HepG2 (cell line): ENCODE measurements around the gene MEIS1. TPM values are rescaled to one million over a fixed set of nuclear protein-coding genes. Genes with fewer than 3 reads are reported as not detected.
A peak's percentile ranks its signal among the peaks of the same experiment; 100 is the strongest.

Experiments
- ATAC-seq: fragments of 200-7000 bp; cut with Tn5 transposase; 3 replicates; pipeline ENCODE4 v1.9.1; 2020; ENCODE audit warnings: mild to moderate bottlenecking, moderate library complexity
- BruUV-seq: library from RNA; stranded (reverse); fragments of 400-500 nt; replicated peaks from 2 replicates; lab custom pipeline; 2021; lab: Mats Ljungman, UMichigan
- CTCF ChIA-PET: fragments of 300-600 bp; formaldehyde crosslinking; extraction: SDS; loops from one replicate; lab custom pipeline; 2021; ENCODE audit warnings: low total read pairs, inconsistent platforms, low intra/inter-chr PET ratio; lab: Yijun Ruan, JAX
- POLR2A ChIA-PET: fragments of 350-600 bp; sonication (Branson Sonifier 250); formaldehyde crosslinking; loops from one replicate; lab custom pipeline; 2020; ENCODE audit warnings: antibody characterized with exemption, inconsistent platforms; lab: Yijun Ruan, JAX
- DNase-seq: peaks from one replicate; pipeline ENCODE4 v3.0.0-alpha.2; 2015; ENCODE audit warnings: low spot score
- FAIRE-seq: peaks from 3 replicates; lab custom pipeline; 2011; peaks lifted over from hg19 to GRCh38; lab: Jason Lieb, UNC
- H2AFZ ChIP-seq: one replicate; pipeline ENCODE4 v1.6.1; 2011; ENCODE audit warnings: low read length, inconsistent platforms
- H3K27ac ChIP-seq: fragments of 300-600 bp; 3 replicates; pipeline ENCODE4 v1.8.0; 2011; ENCODE audit warnings: mixed run types, mild to moderate bottlenecking, mixed read lengths, low read length, inconsistent platforms; ENCODE audit not compliant: insufficient read depth; ENCODE audit errors: extremely low read length
- H3K27me3 ChIP-seq, 2 experiments: fragments of 200-600 bp in 1 of 2; 2 replicates in 1 of 2; 3 replicates in 1 of 2; pipeline versions ENCODE4 v1.6.0 to v1.8.0; 2011; ENCODE audit warnings: low read length in 2 of 2, mild to moderate bottlenecking in 2 of 2, moderate library complexity in 2 of 2, inconsistent platforms in 1 of 2; ENCODE audit not compliant: insufficient read depth in 2 of 2, control insufficient read depth in 1 of 2
- H3K36me3 ChIP-seq, 2 experiments: fragments of 200-600 bp in 1 of 2; replicated peaks in 1 of 2; 2 replicates in 1 of 2; 3 replicates in 1 of 2; pipeline versions ENCODE4 v1.5.1 to v1.8.0; 2011; ENCODE audit warnings: low read length in 2 of 2, inconsistent platforms in 1 of 2; ENCODE audit not compliant: insufficient read depth in 2 of 2, control insufficient read depth in 1 of 2
- H3K4me1 ChIP-seq: 2 replicates; pipeline ENCODE4 v1.5.1; 2012; ENCODE audit warnings: low read length, inconsistent platforms; ENCODE audit not compliant: insufficient read depth
- H3K4me2 ChIP-seq: 2 replicates; pipeline ENCODE4 v1.6.0; 2011; ENCODE audit warnings: low read depth, low read length, inconsistent platforms
- H3K4me3 ChIP-seq, 3 experiments: fragments of 200-600 bp in 1 of 3; sonication (generic), shearing (Covaris generic) in 1 of 3; replicated peaks in 1 of 3; 2 replicates each; pipeline ENCODE4 v1.5.1; 2011 to 2016; ENCODE audit warnings: low read length in 3 of 3, inconsistent platforms in 2 of 3, low read depth in 2 of 3, mild to moderate bottlenecking in 2 of 3, control low read depth in 1 of 3, mixed read lengths in 1 of 3; ENCODE audit not compliant: insufficient read depth in 1 of 3
- H3K79me2 ChIP-seq: one replicate; pipeline ENCODE4 v1.6.1; 2011; ENCODE audit warnings: low read length, inconsistent platforms; ENCODE audit not compliant: insufficient read depth
- H3K9ac ChIP-seq: 2 replicates; pipeline ENCODE4 v1.6.0; 2011; ENCODE audit warnings: mild to moderate bottlenecking, low read depth, low read length, inconsistent platforms; ENCODE audit not compliant: insufficient read depth
- H3K9me3 ChIP-seq: 2 replicates; pipeline ENCODE4 v1.5.1; 2012; ENCODE audit warnings: mild to moderate bottlenecking, low read length
- H4K20me1 ChIP-seq: 2 replicates; pipeline ENCODE4 v1.6.0; 2011; ENCODE audit warnings: inconsistent platforms, mild to moderate bottlenecking, low read length, moderate library complexity; ENCODE audit not compliant: insufficient read depth
- AGO2 ChIP-seq: fragments of 200-400 bp; formaldehyde crosslinking; optimal IDR thresholded peaks from 2 replicates; pipeline ENCODE3; 2017; ENCODE audit warnings: mild to moderate bottlenecking, low read depth, low read length, moderate library complexity
- CENPT ChIP-seq: sonication (generic); formaldehyde crosslinking; IDR thresholded peaks from 2 replicates; pipeline ENCODE4 v1.8.0; 2022; ENCODE audit warnings: low read depth, mild to moderate bottlenecking, moderate library complexity, missing genetic modification reagents
- MED8 ChIP-seq: sonication (generic); formaldehyde crosslinking; IDR thresholded peaks from 2 replicates; pipeline ENCODE4 v1.8.1; 2023; ENCODE audit warnings: mild to moderate bottlenecking, missing genetic modification reagents; ENCODE audit not compliant: insufficient replicate concordance
- MTA1 ChIP-seq: sonication (generic); formaldehyde crosslinking; IDR thresholded peaks from 2 replicates; pipeline ENCODE4 v1.4.0; 2020; ENCODE audit warnings: missing genetic modification reagents, mild to moderate bottlenecking, borderline replicate concordance
- PHF8 ChIP-seq: sonication (generic); formaldehyde crosslinking; IDR thresholded peaks from 2 replicates; pipeline ENCODE4 v1.5.0; 2020; ENCODE audit warnings: missing genetic modification reagents
- RXRB ChIP-seq: IDR thresholded peaks from 2 replicates; pipeline ENCODE4 v1.6.1; 2016; ENCODE audit warnings: borderline replicate concordance, missing genetic modification reagents, missing compliant biosample characterization
- TBX2 ChIP-seq: sonication (generic); formaldehyde crosslinking; IDR thresholded peaks from 2 replicates; pipeline ENCODE4 v1.5.0; 2020; ENCODE audit warnings: missing genetic modification reagents, mild to moderate bottlenecking, borderline replicate concordance
- ZNF256 ChIP-seq: sonication (generic); formaldehyde crosslinking; conservative IDR thresholded peaks from 2 replicates; pipeline ENCODE4 v1.4.0; 2020; ENCODE audit warnings: missing genetic modification reagents
- ZNF33A ChIP-seq: sonication (generic); formaldehyde crosslinking; IDR thresholded peaks from 2 replicates; pipeline ENCODE4 v1.5.1; 2020; ENCODE audit warnings: missing genetic modification reagents, mild to moderate bottlenecking, moderate library complexity, borderline replicate concordance
- ZNF678 ChIP-seq: sonication (generic); formaldehyde crosslinking; IDR thresholded peaks from 2 replicates; pipeline ENCODE4 v1.4.0; 2020; ENCODE audit warnings: mild to moderate bottlenecking, missing genetic modification reagents
- WGBS: methylation state at CpG from one replicate; pipeline ENCODE4 v1.1.6; 2017; ENCODE audit warnings: low lambda C conversion rate; 5-methylcytosine and 5-hydroxymethylcytosine counted together
- in situ Hi-C: cut with HindIII; loops from 2 replicates; pipeline ENCODE4 v1.10.0; 2017; ENCODE audit warnings: low pct_unique_long_range_greater_than_20kb; ENCODE audit not compliant: extremely low pct_ligation_motif_present
- intact Hi-C: fragments of 100-400 bp; cut with micrococcal nuclease; formaldehyde crosslinking; loops from one replicate; pipeline ENCODE4 v1.10.0; 2022; ENCODE audit not compliant: unreplicated experiment
- polyA plus RNA-seq, 8 experiments: library from polyadenylated mRNA; depleted of rRNA in 3 of 8; stranded (reverse) in 7 of 8; unstranded in 1 of 8; fragments of >200 nt; fragmentation: Illumina TruSeq in 4 of 8; extraction: Trizol in 4 of 8; gene quantifications; 2 replicates each; pipeline versions ENCODE4 v1.2.1 to v1.2.3, GENCODE V29; 2011 to 2016; ENCODE audit warnings: low read depth in 4 of 8, missing spikeins in 1 of 8, mixed read lengths in 1 of 8; ENCODE audit not compliant: insufficient read depth in 1 of 8
- total RNA-seq, 5 experiments: library from RNA; depleted of rRNA; stranded (reverse); fragments of >200 nt; fragmentation: Illumina TruSeq; extraction: Trizol; gene quantifications; 2 replicates each; pipeline ENCODE4 v1.2.3, GENCODE V29; 2016; ENCODE audit warnings: low read depth in 1 of 5
- TF ChIP-seq, protein P1 (sequence below): IDR thresholded peaks from 2 replicates; pipeline ENCODE4 v1.6.1; 2016; ENCODE audit warnings: missing compliant biosample characterization, missing genetic modification reagents, borderline replicate concordance
- TF ChIP-seq, protein P2 (sequence below): sonication (generic); formaldehyde crosslinking; IDR thresholded peaks from 2 replicates; pipeline ENCODE4 v1.4.0; 2020; ENCODE audit warnings: missing genetic modification reagents
- TF ChIP-seq, protein P3 (sequence below): sonication (generic); formaldehyde crosslinking; IDR thresholded peaks from 2 replicates; pipeline ENCODE4 v1.5.1; 2020; ENCODE audit warnings: mild to moderate bottlenecking, missing genetic modification reagents, moderate library complexity

Gene MEIS1
- total and polyA plus RNA-seq, 2 of the 13 experiments (the other 11 are each of a cell fraction or from before 2014, with no cell fraction given) = 3.8 to 6.0 TPM

DNA sequence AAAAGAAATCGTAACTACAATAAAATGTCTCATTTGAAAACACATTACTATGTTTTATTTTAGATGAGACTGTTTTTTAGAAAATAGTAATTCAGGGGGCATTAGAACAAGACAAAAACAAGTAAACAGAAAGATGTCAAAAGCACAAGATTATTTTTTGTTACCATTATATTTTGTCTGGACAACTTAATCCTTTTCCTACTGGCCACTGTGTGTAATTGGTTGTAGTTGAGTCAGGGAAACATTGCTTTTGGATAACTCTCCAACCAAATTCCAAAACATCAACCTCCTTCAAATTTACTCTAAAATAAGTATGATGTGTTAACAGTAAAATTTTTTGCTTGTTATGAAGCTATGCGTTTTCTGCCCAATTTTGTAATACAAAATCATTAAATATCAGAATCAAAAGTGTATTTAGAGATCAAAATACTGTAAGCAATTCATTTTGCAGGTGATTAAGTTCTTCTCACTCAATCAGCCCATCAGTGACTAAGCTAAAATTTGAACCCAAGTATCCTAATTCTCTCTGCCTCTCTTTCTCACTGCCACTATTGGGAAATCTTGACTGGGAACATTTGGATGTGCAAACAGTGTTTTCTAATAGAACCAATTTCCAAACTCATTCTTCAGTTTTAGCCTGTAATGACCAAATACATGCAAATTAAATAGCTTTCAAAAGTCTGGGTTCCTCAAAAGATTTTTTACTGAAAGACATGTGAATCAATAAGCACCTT, 11.4 kb upstream of the MEIS1 start (continued):
- TF ChIP-seq CENPT (CRISPR knock-in tag) = no peak
- TF ChIP-seq PHF8 (CRISPR knock-in tag) = no peak
- TF ChIP-seq TBX2 = no peak
- TF ChIP-seq ZNF256 (CRISPR knock-in tag) = no peak

DNA sequence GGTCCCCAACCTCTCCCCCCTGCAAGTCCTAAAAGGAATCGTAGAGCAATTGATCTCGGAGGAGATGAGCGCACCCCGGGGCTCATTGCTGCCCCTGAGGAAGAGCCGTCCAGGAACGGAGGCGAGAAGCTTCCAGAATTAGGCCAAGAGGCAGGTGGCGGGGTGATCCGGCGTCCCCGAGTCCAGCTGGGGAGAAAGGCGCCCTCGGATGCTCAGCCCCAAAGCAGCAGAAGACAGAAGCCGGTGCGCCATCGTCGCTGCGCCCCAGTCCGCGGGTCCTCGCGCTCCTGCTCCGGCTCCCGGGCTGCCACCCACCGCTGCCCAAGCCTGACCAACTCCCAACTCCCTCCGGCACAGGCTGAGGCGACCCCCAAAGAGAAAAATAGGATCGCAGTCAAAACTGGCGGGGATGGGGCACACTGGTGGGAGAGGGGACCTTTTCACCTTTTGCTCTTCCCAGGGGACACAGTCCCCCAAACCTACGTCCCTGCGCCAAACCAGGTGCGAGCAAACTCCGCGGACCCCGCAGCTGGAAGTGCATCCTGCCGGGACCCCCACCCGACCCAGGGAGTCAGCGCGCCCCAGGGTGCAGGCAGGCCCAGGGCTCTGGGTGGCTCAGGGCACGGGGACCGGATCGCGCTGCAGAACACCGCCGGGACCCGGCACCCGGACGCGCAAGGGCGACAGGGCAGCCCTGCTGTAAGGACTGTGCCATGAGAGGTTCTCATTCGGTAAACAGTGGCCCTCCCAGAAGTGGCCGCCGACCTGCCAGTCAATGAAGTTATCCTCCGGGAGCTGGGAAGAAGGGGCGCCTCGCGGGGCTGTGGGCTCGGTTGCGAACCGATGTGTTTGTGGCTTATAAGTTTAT, 8.4 kb upstream of the MEIS1 start:
- DNase-seq = no peak
- no peaks in the 10 kb centered on the region for H3K79me2 ChIP-seq
- in situ Hi-C loops (loop anchor here (25.0 kb wide), 4 partner anchors 786 to 1611 kb away; no protein-coding TSS in a partner anchor), intact Hi-C loops (loop anchor here (5.0 to 10.0 kb wide), 2 partner anchors 784 to 1228 kb away; no protein-coding TSS in a partner anchor)
- H3K4me1 ChIP-seq = peaks cover 17% of the 10 kb centered on the region
- ATAC-seq = peak; percentile 74
- no peak overlapping the region for H3K4me3 ChIP-seq
- H3K4me2 ChIP-seq = peak overlapping the region; percentile 33
- H3K27ac ChIP-seq = no peak overlapping the region
- no peaks in the 10 kb centered on the region for H4K20me1 ChIP-seq
- no peak overlapping the region for H3K9ac ChIP-seq
- ChIA-PET POLR2A (no interaction called here), CTCF (no interaction called here)
- peaks cover 5 to 29% of the 10 kb centered on the region in 2 experiments for H3K27me3 ChIP-seq
- no peaks in the 10 kb centered on the region for H3K9me3 ChIP-seq
- BruUV-seq = no TSS peak
- no peak for FAIRE-seq
- 23% methylated on average over 25 of the region's 60 CpGs for WGBS
- no peaks in the 10 kb centered on the region for H3K36me3 ChIP-seq
- no peak overlapping the region for H2AFZ ChIP-seq
- TF ChIP-seq ZNF33A (no peak), RXRB (no peak), ZNF678 (CRISPR knock-in tag) (no peak), MTA1 (CRISPR knock-in tag) (0 out of 2 replicates have a peak, but pooled peaks have one; percentile 39), MED8 (CRISPR knock-in tag) (no peak), AGO2 (peak; percentile 12)
- TF ChIP-seq, protein P1, sequence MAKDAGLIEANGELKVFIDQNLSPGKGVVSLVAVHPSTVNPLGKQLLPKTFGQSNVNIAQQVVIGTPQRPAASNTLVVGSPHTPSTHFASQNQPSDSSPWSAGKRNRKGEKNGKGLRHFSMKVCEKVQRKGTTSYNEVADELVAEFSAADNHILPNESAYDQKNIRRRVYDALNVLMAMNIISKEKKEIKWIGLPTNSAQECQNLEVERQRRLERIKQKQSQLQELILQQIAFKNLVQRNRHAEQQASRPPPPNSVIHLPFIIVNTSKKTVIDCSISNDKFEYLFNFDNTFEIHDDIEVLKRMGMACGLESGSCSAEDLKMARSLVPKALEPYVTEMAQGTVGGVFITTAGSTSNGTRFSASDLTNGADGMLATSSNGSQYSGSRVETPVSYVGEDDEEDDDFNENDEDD (CRISPR knock-in tag) = no peak
- TF ChIP-seq, protein P2, sequence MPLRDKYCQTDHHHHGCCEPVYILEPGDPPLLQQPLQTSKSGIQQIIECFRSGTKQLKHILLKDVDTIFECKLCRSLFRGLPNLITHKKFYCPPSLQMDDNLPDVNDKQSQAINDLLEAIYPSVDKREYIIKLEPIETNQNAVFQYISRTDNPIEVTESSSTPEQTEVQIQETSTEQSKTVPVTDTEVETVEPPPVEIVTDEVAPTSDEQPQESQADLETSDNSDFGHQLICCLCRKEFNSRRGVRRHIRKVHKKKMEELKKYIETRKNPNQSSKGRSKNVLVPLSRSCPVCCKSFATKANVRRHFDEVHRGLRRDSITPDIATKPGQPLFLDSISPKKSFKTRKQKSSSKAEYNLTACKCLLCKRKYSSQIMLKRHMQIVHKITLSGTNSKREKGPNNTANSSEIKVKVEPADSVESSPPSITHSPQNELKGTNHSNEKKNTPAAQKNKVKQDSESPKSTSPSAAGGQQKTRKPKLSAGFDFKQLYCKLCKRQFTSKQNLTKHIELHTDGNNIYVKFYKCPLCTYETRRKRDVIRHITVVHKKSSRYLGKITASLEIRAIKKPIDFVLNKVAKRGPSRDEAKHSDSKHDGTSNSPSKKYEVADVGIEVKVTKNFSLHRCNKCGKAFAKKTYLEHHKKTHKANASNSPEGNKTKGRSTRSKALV (CRISPR knock-in tag) = peak; percentile 91; the same call in 1 of the 2 replicates
- TF ChIP-seq, protein P3, sequence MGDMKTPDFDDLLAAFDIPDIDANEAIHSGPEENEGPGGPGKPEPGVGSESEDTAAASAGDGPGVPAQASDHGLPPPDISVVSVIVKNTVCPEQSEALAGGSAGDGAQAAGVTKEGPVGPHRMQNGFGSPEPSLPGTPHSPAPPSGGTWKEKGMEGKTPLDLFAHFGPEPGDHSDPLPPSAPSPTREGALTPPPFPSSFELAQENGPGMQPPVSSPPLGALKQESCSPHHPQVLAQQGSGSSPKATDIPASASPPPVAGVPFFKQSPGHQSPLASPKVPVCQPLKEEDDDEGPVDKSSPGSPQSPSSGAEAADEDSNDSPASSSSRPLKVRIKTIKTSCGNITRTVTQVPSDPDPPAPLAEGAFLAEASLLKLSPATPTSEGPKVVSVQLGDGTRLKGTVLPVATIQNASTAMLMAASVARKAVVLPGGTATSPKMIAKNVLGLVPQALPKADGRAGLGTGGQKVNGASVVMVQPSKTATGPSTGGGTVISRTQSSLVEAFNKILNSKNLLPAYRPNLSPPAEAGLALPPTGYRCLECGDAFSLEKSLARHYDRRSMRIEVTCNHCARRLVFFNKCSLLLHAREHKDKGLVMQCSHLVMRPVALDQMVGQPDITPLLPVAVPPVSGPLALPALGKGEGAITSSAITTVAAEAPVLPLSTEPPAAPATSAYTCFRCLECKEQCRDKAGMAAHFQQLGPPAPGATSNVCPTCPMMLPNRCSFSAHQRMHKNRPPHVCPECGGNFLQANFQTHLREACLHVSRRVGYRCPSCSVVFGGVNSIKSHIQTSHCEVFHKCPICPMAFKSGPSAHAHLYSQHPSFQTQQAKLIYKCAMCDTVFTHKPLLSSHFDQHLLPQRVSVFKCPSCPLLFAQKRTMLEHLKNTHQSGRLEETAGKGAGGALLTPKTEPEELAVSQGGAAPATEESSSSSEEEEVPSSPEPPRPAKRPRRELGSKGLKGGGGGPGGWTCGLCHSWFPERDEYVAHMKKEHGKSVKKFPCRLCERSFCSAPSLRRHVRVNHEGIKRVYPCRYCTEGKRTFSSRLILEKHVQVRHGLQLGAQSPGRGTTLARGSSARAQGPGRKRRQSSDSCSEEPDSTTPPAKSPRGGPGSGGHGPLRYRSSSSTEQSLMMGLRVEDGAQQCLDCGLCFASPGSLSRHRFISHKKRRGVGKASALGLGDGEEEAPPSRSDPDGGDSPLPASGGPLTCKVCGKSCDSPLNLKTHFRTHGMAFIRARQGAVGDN (CRISPR knock-in tag) = peak; percentile 20; the same call in 1 of the 2 replicates
